Ureter (tissue), 1 donor: ENCODE data around the gene ADSS1. TPM values are rescaled to one million over a fixed set of nuclear protein-coding genes. Genes with fewer than 3 reads are reported as not detected.

ENCODE experiments used
- DNase-seq: peaks from one replicate; pipeline ENCODE4 v3.0.0-alpha.2; 2020; ENCODE audit warnings: low spot score
- total RNA-seq: library from RNA; stranded (reverse); gene quantifications from one replicate; pipeline ENCODE4 v1.2.4, GENCODE V29; 2023
- donor health status: DM: yes; HTN: yes; CAD: no.

Gene ADSS1
- total RNA-seq, 1 donor from 2014 or later, result 11.0 TPM

- no peak for DNase-seq
These were observed 71.2 kb downstream of the ADSS1 start, which contains the start of gene AKT1 for GRCh38 chr14:104794993-104795780. Gene AKT1 (minus strand): TSS chr14:104795748. CDS start chr14:104792643, 3,105 bp downstream.

DNA sequence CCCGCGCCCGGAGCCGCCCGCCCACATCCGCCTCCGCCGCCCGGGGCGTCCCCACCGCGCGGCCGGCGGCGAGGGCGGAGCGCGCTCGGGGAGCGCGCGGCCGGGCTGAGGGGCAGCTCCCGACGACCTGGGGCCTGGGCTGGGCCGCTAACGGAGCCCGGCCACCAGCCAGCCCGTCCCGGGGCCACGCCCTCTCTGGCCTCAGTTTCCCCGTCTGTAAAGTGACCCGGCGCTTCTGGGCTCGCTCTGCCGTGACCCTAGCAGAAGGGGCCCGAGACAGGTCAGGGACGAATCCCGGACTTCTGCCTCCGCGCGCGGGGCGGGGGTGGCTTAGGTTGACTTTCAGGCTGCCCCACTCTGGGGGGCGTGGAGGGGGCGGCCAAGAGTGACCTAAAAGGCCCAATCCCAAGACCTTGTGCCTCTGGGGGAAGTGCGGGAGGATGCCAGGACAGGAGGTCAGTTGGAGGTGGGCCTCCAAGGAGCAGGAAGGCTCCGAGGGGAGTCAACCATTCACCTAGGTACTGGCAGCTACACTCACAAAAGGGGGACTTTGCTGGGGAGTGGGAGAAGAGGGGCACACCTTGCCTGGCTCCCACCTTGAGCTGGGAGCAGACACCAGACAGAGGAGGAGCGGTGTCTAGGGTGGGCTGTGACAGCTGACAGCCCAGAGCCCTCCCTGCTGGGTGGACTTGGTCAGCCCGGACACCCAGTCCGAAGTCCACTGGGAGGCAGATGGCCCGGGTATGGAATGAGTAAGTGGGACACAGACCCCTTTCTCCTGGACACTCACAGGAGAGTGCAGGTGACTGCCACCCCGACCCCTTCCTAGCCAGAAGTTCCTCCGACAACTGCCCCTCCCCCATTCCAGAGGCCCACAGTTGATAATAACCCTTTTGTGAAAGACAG, 72.0 kb downstream of the ADSS1 start:
- DNase-seq, result no peak

- DNase-seq, result no peak
These were observed 72.7 kb downstream of the ADSS1 start for GRCh38 chr14:104796687-104797081.

Other genes starting within 250 kb of the ADSS1 start
- 1.7 TPM for gene C14orf180, start 144.5 kb upstream of the ADSS1 start, total RNA-seq
- gene TMEM179, start 119.5 kb upstream of the ADSS1 start, total RNA-seq, result 0.86 TPM
- gene INF2, start 34.6 kb upstream of the ADSS1 start, total RNA-seq, result 81.6 TPM
- gene SIVA1, start 28.9 kb downstream of the ADSS1 start, total RNA-seq, result 56.5 TPM
- gene AKT1, start 71.5 kb downstream of the ADSS1 start, total RNA-seq, result 116 TPM
- gene ZBTB42, start 76.9 kb downstream of the ADSS1 start, total RNA-seq, result 9.4 TPM
- 42.2 TPM for gene CEP170B, start 141.0 kb downstream of the ADSS1 start, total RNA-seq
- gene PLD4, start 200.7 kb downstream of the ADSS1 start, total RNA-seq, result 2.6 TPM